Measurements from ENCODE around the gene PRKAA1.
A peak's percentile ranks its signal among the peaks of the same experiment; 100 is the strongest.
"Not testable (repeated sequence)": the region's sequence is repeated elsewhere in the genome, so short reads cannot be mapped to it uniquely, and the experiment has no call there.

PRKAA1 gene

DNA sequence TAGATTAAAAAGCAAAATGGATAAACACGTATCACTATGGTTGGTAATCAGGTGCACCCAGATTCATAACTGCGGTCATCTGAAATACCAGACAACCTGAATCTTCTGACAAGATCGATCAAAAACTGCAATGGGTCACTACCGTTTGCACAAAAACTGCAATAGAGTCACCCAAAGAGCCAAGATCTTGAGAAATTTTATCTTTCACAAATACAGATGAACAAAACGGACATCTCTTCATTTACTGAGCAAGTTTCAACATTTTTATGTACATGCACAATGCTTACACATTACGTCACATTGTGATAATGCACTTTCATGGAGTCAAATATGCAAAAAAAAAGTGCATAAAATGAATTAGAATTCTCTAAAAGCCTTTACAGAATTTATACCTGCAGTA is 18.6 kb downstream of the PRKAA1 start:
- DNase-seq, result no peak

- no peak for DNase-seq
Observed at GRCh38 chr5:40778133-40778532, 20.0 kb downstream of the PRKAA1 start.

GRCh38 chr5:40776658-40776977 is 21.6 kb downstream of the PRKAA1 start:
- no peak for DNase-seq

DNA sequence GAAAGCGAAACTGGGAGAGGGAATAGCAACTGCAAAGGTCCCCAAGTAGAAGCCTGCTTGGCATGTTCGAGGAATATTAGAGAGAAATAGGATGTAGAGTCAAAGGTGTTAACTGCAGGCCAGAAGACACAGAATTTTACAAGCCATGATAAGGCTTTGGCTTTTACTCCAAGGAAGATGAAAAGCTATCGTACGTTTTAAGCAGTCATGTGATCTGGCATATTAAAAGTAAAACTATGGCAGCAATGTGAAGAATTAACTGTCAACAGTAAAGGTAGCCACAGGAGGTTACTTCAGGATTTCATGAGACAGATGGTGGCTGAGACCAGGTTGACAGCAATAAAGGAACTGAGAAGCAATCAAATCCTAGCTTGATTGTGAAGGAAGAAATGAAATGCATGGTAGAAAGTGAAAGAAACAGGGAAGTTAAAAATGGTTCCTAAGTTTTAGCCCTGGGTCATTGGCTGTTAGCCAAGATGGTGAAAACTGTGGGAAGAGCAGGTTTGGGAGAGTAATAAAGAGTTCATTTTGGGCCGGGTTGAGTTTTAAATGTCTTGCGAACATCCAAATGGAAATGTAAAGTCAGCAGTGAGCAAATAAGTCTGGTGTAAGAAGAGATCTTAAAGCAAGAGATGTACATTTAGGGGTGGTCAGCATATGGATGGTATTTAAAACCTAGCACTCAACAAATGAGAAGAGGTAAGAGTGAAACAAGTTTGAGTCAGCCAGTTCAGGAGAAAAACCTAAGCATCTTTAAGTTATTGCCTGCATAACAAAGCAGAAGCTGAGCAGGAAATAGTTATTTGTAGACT is 22.1 kb downstream of the PRKAA1 start:
- no peak for DNase-seq

DNA sequence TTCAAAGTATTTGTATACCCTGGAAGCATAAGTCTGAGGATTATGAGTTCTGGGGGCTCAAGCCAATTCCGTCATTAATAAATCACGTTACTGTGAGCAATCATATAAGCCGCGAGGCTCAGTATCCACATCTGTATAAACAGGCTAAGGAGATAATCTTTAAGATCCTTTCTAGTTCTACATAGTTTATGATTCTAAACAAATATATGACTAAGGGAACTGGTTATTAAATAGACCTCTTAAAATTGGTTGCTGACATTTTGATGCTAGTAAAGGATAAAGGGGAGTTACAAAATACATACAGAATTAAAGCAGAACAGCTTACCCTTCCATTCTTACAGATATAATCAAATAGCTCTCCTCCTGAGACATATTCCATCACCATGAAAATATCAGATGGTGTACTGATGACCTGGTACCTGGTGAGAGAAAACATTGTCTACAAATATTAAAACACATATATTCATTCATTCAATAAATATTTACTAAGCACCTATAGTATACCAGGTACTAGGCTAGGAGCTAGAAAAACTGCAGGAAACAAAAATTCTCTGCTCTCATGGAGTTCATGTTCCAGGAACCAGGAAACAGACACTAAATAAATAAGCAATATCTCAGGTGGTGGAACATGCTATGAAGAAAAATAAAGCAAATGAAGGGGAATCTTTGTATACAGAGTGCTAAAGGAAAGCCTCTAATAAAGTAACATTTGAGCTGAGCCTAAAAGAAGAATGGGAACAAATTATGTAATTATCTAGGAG is 22.9 kb downstream of the PRKAA1 start:
- DNase-seq, result no peak

- no peak for DNase-seq
Observed at GRCh38 chr5:40774623-40775022, 23.6 kb downstream of the PRKAA1 start.

GRCh38 chr5:40770764-40771163 is 27.4 kb downstream of the PRKAA1 start:
- DNase-seq, result no peak

DNA sequence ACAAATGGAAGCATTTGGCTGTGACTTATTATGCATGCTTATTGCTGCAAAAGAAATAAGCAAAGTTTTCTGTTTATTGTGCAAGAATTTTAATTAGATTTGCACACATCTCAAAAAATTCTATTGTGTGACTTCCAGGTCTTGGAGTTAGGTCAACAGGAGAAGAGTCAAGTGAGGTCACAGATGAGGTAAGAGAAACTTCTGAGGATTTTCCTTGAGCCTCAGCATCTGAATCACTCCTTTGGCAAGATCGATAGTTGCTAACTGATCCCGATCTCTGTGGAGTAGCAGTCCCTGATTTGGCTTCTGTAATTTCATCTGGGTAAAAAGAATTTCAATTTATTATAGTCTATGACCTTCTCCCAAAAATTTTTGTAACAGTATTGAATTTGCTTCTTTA is 35.5 kb downstream of the PRKAA1 start:
- DNase-seq, result no peak

GRCh38 chr5:40757400-40757799 is 40.8 kb downstream of the PRKAA1 start:
- no peak for DNase-seq

DNA sequence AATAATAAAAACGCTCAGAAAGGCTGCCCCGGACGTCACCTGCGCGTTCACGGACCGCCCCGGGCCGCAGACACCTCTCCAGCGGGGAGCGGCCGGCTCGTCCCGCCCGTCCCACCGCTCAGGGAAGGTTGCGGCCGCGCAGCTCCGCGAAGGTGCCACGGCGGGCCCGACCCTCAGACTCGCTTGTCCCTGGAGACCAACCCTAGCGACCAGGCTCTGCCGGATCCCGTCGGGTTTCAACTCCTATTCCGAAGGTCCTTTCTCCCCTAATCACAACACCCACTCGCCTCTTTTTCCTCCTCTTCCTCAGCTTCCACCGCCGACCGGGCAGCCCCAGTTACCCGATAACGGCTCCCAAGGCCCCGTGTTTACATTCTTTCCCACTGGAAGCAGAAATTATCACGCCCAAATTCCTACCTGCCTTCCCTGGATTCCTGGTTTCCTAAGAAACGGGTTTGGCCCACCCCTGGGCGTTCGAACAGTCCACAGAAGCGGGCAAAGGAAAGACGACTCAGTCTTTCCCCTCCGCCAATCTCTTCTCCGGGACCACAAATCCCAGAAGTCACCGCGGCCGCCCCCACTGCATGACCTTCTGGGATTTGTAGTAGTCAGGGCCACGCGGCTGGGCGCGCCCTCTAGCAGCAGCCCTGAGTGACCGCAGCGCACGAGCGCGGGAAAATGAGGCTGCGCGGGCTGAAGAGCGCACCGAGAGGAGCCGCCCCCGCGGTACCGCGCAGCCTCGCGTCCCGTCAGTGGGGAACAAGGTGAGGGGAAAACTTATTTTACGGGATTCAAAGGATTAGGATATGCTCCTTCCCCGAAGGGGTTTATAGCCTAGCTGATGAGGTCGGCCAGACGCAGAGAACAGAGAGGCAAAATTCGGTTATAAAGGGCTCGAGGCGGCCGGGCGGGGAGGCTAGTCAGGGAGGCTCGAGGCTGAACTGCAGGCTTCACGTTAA is 42.5 kb downstream of the PRKAA1 start, which contains the start of gene TTC33:
Gene TTC33 (minus strand): TSS at position 555 of the 959 bp plus-strand sequence. CDS start 8,943 bp downstream, outside the sequence.
- DNase-seq, result peak; percentile 98

DNA sequence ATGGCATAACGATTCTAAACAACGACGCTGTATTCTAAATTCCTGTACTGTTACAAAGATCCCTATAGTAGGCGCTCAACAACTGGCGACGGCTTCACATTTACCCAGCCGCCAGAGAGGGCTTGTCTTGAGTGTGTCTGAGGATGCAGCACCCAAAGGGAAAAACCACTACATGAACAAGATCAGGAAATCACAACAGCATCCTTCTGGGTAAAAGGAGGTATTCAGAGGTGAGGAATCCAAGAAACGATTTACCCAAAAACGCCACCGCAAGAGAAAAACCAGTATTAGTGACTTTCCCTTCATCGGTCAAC is 43.1 kb downstream of the PRKAA1 start:
- peak; percentile 86 for DNase-seq

DNA sequence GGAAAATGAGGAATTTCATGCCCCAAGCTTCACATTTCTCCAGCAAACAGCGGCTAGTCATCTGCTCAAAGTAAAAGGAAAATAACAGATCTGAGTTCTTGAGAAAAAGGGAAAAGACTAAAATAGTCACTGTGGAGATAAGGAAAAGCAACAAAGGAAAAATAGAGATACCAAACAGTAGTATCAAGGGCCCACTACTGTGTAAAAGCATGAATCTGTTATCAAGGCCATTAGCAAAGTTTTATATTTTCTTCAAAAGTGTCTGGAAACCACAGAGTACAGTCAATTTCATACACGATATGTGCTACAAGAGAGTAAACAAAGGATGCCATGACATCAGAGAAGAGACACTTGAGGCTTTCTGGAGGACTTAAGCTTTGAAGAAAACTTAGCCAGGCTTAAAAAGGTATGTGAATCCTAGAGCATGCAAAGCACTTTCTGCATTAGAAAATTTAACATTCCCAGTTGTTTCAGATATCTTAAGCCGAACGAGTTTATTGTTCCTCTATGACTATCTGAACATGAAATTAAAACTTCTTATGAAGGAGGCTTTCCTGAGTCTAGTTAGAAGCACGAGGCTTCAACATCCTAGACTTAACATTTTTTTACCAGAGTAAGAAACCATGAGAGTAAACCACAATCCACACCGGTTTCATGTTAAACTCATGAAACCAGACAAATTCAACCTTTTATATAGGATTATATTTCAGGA is 43.6 kb downstream of the PRKAA1 start:
- DNase-seq, result no peak

DNA sequence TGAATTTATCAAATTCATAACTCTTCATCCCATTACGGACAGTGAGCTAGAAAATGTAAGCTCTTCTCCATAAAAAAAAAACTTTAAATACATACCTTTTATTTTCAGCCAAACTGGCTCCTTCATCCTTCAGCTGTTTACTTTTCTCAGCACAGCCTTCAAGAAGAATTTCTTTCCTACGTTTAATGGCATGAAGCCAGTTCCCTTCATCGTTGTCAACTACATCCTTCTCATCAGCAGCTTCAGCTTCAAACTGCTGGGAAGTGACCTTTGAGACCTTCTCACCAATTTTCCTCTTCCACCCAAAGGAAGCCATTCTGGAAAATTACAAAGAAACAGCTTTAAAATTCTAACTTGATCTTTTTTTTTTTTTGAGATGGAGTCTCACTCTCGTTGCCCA is 51.5 kb downstream of the PRKAA1 start:
- DNase-seq, result no peak

GRCh38 chr5:40743771-40744170 is 54.4 kb downstream of the PRKAA1 start:
- DNase-seq, result no peak

- no peak for DNase-seq
Observed at GRCh38 chr5:40738502-40738901, 59.7 kb downstream of the PRKAA1 start.

DNA sequence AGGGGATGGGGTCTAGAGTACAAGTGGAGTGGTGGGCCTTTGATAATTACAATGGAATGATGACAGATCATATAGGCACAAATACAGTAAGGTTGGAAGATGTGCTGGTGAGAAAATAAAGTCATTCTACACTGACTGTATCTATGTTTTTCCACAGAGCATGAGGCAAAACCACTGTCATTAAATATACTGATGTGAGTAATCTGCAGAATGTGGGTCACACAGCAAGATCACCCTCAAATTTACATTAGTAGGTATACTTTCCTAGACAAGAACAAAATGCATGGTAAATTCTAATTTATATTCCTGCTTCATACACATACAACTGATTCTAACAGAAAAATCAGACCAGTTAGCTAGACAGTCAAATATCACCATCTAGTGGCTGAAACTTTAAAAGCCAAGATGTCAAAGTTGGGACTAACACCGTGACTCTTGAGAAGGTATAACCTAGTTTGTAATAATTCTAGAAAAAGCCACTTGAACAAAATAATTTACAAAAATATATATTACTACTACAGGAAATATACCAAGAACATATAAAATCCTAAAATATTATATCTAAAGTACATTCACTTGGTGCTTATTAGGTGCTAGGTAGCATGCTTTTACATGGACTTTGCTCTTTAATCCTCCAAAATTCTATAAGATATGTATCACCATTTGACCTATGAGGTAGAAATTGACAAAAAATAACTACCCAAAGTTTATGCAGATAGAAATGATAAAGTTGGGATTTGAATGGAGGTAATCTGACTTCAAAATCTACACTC is 61.9 kb downstream of the PRKAA1 start:
- no peak for DNase-seq

DNA sequence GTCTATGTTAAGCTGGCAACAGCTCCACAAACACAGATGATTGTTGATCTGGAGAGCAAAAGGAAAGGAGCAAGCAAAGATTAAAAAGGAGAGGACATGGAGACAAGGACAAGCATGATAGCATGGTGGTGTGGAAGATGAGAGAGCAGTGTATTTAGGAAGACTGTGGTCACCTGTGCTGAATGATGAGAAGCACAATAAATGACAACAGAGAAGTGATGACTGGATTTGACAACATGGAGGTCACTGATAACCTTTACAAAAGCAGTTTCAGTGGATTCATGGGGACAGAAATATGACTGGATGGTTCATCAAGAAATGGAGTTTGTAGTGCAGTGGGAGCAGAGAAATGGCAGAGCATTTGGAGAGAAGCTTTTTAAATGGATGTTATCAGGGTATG is 62.6 kb downstream of the PRKAA1 start:
- DNase-seq, result no peak

GRCh38 chr5:40734986-40735385 is 63.2 kb downstream of the PRKAA1 start:
- DNase-seq, result no peak

DNA sequence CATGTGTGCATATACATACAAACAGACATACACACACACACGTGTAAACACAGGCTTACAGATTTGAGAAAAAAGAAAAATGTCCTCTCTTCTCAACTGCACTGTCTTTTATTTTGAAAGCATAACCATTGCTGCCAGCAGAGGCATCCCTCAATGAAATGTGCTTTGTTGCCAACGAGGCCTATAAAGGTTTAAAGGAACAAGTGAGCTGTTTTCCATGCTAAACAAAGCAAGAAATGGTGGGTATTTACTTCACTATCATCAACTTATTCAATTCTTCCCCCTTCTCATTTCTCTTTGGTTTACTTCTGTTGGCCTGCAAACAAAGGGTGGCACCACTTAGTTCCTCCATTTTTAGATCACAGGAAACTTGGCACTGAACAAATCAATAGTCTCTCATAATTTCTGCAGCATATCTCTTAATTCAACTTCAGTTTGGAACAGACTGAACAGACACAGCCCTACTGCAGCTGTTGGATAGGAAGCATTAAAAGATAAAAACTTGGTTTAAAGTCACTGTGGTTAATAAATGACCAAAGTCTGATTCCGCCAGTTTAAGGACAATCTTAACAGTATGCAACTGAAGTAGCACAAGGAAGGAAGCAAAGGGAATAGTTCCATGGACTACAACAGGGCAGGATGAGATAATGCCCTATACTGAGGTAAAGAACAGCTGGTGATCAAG is 64.2 kb downstream of the PRKAA1 start:
- no peak for DNase-seq

GRCh38 chr5:40733434-40733833 is 64.7 kb downstream of the PRKAA1 start:
- DNase-seq, result no peak

DNA sequence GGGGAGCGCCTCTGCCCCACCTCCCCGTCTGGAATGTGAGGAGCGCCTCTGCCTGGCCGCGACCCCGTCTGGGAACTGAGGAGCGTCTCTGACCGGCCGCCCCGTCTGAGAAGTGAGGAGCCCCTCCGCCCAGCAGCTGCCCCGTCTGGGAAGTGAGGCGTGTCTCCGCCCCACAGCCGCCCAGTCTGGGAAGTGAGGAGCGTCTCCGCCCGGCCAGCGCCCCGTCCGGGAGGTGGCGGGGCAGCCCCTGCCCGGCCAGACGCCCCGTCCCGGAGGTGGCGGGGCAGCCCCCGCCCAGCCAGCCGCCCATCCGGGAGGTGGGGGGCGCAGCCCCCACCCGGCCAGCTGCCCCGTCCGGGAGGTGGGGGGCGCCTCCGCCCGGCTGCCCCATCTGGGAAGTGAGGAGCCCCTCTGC is 75.7 kb downstream of the PRKAA1 start:
- DNase-seq, result not testable (repeated sequence)
